ENCODE data around the gene CFAP210. TPM values are rescaled to one million over a fixed set of nuclear protein-coding genes. Genes with fewer than 3 reads are reported as not detected.
A peak's percentile ranks its signal among the peaks of the same experiment; 100 is the strongest.

CFAP210 gene, protein sequence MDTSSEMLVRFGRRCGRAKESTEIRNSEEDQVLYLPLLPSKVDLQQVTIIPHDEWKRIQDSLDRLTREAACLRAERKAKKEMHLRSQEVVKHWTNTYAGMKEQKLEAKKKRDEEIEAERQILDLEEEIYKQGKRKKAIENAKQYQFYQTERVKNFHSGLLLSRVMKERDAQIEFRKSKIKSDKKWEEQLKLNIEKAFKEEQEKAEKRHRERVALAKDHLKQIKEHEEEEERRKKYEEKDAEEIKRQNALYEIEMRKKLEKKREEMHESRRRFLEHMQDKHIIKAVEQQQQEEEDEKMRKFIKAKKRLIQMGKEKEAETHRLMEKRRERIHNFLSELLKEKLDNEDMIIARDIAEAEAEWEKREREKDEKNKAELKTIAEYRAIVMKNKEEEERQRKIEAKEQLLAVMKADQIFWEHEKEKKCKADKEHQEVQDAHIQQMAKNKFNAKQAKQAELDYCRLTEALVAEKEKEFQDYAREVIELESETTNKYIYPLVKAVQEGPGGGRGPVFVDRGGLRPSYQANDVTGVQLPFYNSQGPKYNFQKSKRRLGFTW
- total RNA-seq = not detected

DNA sequence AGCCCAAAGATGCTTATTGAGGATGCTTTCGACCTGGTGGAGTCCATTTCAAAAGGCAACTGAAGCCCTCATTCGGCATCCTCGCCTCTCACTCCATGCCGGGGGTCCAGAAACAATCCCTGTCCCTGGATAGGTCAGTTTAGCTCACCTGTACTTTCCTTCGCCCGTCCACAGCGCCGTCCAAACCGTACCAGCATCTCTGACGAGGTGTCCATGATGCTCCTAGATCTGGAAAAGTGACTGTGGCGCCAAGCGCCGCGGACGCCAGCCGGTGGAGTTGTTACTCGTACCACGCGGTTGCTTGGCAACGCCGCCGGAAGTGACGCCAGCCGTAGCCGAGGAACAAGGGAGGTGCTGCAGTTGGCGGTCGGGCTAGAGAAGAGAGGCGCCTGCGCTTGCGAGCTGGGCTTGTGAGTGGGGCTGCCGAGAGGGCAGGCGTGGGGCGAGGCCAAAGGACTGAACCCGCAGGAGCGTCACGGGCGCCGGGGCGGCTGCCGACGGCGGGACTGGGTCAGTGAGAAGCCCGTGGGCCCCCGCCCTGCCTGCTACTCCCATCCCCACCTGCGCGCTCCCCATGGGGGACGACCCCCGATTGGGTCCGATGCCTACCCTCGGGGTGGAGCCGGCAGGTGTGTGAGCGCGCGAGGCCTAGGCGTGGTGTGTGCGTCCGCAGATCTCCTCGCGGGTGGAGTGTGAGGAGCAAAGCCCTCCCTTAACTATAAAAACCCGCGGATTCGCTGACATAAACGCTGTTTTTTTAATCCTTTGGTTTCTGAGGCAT, at the start of gene CFAP210, which contains the start of gene PHOSPHO2:
Gene CFAP210 (minus strand): TSS at position 293 of the 781 bp plus-strand sequence. CDS start 78 bp downstream, at position 215.
Gene PHOSPHO2 (plus strand): TSS at position 357 of the 781 bp plus-strand sequence. CDS start 6,503 bp downstream, outside the sequence.
- DNase-seq (ENCODE audit: low spot score) (peak; percentile 100), ATAC-seq (peak; percentile 97)

DNA sequence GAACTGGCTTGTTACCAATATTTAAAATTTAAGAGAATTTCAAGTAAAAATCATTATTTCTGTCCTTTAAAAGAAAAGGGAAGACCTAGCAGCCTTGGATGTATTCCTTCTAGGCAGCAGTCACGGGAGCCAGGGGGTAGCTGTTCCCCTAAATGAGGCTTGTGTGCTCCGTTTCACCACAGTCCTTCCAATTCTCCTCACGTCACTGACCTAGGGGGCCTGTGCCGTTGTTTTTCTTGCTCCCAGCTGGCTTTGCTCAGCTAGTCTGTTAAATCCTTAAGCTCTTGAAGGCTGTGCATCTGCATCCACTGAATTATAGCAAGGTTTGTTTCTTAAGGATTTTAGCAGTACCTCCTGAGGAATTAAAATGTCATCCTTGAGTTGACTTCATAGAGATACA, 49.3 kb upstream of the CFAP210 start:
- ATAC-seq (no peak), DNase-seq (ENCODE audit: low spot score) (no peak)

DNA sequence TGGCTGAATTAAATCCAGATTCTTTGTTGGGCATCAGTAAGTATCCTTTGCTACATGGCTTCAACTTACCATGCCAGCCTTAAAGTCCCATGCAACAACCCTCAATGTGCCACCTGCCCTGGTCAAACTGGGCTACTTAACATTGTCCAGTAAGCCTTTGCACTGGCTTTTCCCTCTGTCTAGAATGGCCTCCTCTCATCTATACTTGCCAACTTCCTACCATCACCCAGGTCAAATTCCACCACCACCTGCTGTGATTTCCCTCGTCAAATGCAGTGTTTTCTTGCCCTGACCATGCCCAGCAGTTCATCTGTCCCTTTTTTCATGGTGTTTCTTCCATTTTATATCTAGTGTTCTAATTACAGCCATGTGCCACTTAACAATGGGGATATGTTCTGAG, 45.1 kb upstream of the CFAP210 start:
- no peak for DNase-seq (ENCODE audit: low spot score)
- ATAC-seq = peak; percentile 74

DNA sequence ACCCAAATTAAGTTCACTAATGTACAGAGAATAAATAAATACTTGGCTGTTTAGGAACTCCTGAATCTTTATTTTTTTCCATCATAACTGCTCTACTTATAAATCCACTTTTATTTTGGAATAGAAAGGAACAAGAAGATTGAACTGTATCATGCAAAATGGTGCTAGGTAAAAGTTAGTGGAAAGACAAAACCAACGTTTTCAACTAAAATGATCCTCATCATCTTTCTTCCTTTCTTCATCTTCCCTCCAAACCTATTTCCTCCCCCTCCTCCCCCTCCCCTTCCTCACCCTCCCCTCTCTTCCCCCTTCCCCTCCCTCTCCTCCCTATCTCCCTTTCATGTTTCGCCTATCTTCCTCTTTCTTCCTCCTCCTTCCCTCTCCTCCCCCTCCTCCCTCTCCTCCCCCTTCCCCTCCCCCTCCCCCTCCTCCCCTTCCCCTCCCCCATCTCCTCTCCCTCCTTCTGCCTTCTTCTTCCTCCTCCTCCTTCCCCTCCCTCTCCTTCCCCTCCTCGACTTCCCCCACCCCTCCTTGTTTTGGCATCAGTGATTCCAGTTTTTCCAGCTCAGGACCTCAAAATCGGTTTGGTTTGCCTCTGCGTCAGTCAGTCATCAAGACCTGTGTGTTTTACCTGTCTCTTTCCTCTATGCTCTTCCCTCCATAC, 44.5 kb upstream of the CFAP210 start:
- ATAC-seq (no peak), DNase-seq (ENCODE audit: low spot score) (no peak)

DNA sequence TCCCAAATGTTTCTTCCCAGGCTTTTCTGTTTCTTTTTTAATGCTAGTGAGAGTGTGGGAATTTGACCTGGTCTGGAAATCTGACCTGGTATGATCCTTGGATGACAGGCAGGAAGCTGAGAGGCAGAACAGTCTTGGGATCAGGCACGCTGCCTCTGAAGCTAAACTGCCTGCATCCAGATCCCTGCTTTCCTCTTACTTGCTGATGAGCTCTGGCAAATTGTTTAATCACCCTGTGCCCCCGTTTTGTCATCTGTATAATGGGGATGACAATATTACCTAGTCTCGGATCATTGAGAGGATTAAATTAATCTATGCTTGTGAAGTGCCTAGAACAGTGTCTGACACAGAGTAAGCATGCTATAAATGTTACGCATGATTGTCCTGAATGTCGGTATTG, 42.7 kb upstream of the CFAP210 start:
- DNase-seq (ENCODE audit: low spot score) (no peak), ATAC-seq (no peak)

DNA sequence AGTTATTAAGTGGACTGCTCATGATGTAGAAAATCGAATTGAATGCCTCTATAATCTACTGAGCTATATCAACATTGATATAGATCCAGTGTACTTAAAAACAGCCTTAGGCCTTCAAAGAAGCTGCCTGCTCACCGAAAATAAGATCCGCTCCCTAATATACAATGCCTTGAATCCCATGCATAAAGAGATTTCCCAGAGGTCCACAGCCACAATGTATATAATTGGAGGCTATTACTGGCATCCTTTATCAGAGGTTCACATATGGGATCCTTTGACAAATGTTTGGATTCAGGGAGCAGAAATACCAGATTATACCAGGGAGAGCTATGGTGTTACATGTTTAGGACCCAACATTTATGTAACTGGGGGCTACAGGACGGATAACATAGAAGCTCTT, 41.4 kb upstream of the CFAP210 start:
- no peak for ATAC-seq
- DNase-seq (ENCODE audit: low spot score) = no peak

DNA sequence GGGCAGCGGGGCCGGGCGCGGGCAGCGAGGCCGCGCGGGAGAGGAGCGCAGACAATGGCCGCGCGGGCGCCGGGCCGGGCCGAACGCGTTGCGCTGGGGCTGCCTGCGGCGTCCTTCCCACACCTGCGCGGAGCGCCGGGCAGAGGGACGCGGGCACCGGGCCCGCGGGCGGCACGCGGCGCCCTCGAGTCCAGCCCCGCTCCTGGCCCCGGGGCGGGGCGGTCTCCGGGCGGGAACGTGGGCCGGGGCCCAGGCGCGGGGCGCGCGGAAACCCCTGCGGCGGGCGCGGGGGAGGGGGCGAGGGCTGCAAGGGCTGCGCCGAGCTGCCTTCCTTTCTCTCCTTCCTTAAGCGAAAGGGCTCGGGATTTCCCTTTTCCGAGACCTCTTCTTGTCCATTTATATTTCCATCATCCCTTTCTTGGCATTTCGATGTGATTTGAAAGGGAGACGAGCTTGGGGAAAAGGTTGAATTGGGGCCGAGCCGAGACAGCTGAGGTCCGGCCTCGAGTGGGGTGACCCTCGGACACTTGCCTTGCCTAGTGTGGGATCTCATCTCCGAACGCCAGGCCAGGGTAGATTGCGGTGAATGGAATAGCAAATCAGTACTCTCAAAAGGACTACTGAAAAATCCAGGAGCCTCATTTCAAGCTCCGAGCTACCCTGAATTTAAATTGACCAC, 40.1 kb upstream of the CFAP210 start:
- DNase-seq (ENCODE audit: low spot score) = peak; percentile 74
- ATAC-seq = peak; percentile 85

DNA sequence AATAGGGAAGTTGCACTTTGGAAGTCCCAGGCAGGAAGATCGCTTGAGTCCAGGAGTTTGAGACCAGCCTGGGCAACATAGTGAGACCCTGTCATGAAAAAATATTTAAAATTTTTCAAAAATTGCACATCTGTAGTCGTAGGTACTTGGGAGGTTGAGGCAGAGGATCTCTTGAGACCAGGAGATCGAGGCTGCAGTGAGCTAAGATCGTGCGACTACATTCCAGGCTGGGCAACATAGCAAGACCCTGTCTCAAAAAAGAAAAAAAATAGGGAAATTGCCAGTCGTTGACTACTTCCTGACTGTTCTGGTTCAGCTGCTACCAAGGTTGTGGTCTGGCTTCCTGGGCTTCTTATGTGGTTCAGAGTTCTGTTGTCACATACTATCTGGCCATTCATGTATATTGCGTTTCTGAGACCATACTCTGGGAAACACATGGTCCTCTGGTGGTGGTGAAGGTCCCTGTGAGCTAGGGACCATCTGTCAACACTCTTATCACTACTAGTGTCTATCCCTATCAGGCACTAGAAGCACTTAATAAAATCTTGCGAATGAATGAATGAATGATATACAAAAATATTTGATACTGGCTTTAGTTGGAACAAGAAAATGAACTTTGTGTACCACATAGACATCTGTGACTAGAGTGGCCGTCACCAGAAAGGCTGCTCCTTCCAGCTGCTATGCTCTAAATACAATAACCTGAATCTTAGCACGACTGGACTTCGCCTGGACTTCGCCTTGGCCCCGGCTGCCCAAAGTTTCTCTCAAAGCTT, 38.6 kb upstream of the CFAP210 start:
- peak; percentile 48 for ATAC-seq
- no peak for DNase-seq (ENCODE audit: low spot score)

DNA sequence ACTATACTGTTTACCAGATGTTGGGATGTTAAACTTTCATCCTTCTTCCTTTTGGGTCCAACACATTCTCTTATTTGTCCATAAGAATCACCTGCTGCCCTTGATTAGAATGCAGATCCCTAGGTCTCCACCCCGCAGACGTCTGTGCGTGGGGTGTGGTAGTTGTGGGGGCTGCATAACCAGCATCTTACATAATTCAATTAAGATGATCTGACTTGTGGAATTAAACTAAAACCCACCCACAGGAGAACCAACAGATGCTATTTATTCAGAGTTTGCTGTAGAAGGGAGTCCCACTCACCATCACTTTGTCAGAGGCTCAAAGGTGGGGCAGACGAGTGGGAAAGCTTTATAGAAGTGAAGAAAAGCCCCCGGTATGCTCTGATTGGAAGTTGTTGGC, 37.9 kb upstream of the CFAP210 start:
- no peak for ATAC-seq
- DNase-seq (ENCODE audit: low spot score) = no peak

DNA sequence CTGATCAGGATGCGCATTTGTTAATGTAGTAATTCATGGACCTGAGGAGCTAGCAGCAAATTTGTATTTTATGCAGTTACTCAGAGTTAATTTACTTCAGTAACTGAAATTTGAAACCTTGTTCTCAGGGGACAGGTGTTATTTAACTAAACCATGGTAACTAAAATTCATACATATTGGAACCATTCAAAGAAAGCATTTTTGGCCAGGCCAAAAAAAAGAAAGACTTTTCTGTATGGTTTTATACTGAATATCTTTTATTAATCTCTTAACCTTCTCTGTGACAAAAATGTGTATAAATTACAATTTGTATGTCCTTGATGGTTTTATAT, 35.0 kb upstream of the CFAP210 start:
- DNase-seq (ENCODE audit: low spot score) (no peak), ATAC-seq (no peak)

DNA sequence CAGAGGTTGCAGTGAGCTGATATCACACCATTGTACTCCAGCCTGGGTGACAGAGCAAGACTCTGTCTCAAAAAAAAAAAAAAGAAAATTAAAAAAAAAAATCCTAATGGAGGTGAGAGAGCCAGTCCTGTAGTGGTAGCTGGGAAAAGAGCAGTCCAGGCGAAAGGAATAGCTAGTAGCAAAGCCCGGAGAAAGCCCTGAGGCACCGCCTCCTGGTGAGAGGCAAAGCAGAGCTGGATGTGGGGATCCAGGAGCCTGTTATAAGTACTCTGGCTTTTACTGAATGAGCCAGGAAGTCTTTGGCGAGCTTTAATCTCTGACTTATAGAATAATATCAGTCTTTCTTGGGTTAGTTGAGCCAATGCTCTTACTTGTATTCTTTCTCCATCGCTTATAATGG, 32.9 kb upstream of the CFAP210 start:
- ATAC-seq = no peak

DNA sequence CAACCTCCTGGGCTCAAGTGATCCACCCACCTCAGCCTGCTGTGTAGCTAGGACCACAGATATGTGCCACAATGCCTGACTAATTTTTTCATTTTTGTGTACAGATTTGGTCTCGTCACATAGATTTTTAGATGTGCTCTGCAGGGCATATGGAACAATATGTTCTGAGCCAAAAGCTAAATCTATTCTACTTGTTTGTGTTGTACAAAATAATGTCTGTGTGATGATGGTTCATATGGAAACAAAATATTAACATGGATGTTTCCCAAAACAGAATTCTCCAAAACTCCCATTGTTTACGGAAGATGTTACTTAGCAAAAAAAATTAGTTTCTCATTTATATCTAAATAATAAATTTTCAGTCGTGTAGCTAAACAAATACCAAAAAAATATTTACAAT, 26.8 kb upstream of the CFAP210 start:
- DNase-seq (ENCODE audit: low spot score) = no peak
- no peak for ATAC-seq

More for the DNA sequence above, 32.9 kb upstream of the CFAP210 start:
- no peak for DNase-seq (ENCODE audit: low spot score)

DNA sequence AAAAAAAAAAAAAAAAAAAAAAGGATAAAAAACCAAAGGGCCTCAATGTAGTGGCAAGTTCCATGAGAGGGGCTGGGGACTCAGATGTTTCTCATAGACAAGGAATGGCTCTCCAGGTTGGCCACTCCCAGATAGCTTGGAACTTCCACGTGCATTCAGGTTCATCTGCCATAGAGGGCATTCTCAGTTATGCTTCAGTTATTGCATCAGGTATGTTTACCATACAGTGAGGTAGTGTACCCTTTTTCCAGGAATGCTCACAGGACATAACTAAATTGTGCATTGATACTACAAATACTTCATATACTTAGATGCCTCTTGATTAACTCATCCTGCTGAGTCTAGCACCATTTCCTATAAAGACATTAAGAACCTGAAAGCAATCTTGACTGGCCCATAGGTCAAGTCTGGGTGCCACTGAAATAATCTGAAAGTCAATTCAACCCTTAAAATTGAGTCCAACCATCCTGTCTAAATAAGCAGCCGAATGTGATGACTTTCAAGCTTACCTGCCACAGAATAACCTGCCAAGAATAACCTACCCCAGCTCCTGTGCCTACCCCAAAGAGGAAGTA, 24.8 kb upstream of the CFAP210 start:
- ATAC-seq = no peak
- DNase-seq (ENCODE audit: low spot score) = no peak

DNA sequence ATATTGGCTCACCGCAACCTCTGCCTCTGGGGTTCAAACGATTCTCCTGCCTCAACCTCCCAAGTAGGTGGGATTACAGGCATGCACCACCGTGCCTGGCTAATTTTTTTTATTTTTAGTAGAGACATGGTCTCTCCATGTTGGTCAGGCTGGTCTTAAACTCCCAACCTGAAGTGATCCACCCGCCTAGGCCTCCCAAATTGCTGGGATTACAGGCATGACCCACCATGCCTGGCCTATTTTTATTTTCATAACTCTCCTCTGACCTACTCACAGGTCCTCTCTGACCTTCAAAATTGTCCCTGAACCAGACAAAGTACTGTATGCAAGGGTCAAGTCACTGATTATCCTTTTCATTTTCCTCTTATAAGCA, 23.5 kb upstream of the CFAP210 start:
- ATAC-seq (no peak), DNase-seq (ENCODE audit: low spot score) (no peak)

DNA sequence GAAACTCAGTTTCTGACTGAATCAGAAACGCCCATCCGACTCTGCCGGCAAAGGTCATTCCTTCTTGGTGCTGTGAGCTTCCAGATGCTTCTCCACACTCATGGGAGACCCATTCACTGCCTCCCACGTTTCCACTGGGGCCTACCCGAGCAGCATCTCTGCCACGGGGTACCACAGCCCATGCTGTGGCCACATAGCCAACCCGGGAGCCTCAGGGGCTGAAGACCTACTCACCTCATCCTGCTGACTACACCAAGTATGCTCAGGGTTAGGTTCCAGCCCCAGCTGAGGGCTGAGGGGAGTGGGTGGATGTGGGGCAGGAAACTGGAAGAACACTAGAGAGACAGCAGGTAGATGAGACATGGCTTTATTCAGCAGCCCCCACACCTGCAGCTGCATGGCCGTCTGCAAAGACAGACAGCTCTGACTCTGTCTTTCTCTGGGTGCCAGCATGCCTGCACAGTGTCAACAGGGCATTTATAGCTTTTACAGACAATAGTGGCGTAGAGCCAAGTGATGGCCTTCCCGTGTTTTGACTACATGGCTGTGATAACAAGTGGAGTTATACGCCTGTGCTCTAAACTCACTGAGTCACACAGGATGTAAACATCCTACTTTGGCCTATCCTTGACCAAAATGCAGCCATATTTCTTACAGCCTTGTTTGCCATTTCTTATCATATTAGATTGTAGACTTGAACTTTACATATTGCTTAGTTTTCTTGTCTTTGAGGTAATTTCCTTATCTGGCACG, 22.9 kb upstream of the CFAP210 start:
- DNase-seq (ENCODE audit: low spot score) (no peak), ATAC-seq (no peak)

DNA sequence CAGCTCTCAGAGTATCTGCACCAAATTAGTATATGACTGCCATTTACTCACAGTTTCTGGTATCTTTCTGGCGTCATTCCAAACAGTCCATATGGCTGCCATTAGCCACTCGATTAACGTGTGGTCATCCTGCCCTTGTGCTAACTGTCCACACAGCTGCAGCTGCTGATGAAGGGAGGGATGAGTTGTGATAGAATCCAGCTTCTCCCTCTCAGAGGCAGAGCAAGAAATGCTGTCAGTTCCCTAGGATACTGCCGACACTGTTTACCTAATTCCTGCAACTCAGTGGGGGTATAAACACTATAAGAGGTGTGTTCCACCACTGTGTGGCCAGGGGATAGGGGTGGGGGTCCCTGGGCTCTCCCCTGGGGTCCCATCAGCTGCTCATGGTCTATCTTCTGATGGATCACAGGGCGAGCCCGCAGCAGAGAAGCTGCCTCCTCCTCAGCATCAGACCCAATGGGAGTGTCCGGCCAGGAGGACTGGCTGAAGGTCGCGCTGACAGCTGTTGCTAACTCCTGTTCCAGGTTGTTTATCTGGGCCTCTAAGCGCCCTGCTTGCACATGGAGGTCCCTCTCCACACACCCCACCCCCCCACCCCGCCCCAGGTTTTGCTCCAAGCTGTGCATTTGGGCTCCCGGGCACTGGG, 22.2 kb upstream of the CFAP210 start:
- ATAC-seq = peak; percentile 46

DNA sequence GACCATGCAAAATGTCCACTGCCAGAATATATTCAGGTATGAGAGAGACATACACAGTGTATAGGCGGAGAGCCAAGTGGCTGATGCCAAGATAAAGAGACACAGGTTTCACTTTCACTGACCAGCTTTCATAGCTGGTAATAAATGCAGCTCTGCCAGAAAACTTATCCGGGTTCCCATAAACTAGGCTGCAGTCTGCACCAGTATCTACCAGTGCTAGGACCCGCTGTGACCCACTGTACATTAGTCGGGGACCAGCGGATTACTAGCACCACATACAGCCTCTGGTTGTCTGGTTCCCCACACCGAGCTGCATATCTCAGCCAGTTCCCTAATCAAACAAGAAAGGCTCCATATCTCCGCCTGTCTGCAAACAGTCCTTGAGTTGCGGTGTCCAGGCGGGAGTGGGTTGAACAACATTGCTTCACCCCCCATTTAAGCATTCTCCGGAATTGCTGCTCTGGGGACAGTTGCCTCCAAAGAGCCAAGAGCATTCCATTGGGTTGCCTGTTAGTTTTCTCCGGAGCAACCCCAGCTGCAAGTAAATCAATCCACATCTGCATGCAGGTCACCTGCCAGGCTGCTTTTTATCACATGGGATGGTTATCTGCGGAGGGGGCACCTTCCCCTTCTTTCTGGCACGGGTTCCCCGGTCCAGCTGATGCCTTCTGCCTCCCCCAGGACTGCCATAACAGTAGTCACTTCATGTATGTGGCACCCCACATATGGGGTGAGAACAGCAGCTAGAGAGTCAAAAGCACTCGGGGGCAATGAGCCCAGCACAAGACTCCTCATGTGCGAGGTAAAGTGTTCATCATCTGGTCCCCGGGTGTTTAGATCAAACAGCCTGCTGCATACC, 21.4 kb upstream of the CFAP210 start:
- ATAC-seq = peak; percentile 86
- peak; percentile 80 for DNase-seq (ENCODE audit: low spot score)

More for the DNA sequence above, 22.2 kb upstream of the CFAP210 start:
- no peak for DNase-seq (ENCODE audit: low spot score)

All from left lobe of liver (tissue), 2 donors.